IMR-90 (cell line): ENCODE data around the gene DGKQ. TPM values are rescaled to one million over a fixed set of nuclear protein-coding genes. Genes with fewer than 3 reads are reported as not detected.

Experiments used
- ATAC-seq: fragments of 200-7000 bp; cut with Tn5 transposase; 2 replicates; pipeline ENCODE4 v1.9.1; 2020; ENCODE audit warnings: low read depth, mild to moderate bottlenecking, moderate library complexity
- BruUV-seq: library from RNA; stranded (reverse); fragments of 400-500 nt; replicated peaks from 2 replicates; lab custom pipeline; 2021; lab: Mats Ljungman, UMichigan
- CTCF ChIA-PET: fragments of 300-600 bp; formaldehyde crosslinking; extraction: SDS; loops from one replicate; lab custom pipeline; 2021; ENCODE audit warnings: antibody characterized with exemption; lab: Yijun Ruan, JAX
- POLR2A ChIA-PET: fragments of 300-600 bp; sonication (Branson Sonifier 250); formaldehyde crosslinking; loops from one replicate; lab custom pipeline; 2022; ENCODE audit warnings: antibody characterized with exemption; ENCODE audit not compliant: unreplicated experiment; lab: Charles Lee
- DNase-seq: peaks from one replicate; pipeline ENCODE4 v3.0.0; 2013
- H2AFZ ChIP-seq: replicated peaks from 2 replicates; pipeline ENCODE3; 2013; ENCODE audit warnings: low read length, mild to moderate bottlenecking; ENCODE audit not compliant: poor library complexity
- H2AK5ac ChIP-seq: 2 replicates; pipeline ENCODE4 v1.6.1; 2013; ENCODE audit warnings: low read depth, low read length, inconsistent platforms
- H2AK9ac ChIP-seq: replicated peaks from 2 replicates; pipeline ENCODE3; 2013; ENCODE audit warnings: mild to moderate bottlenecking, low read depth, low read length, moderate library complexity; ENCODE audit not compliant: poor library complexity
- H2BK120ac ChIP-seq: 2 replicates; pipeline ENCODE4 v1.6.1; 2013; ENCODE audit warnings: low read depth, low read length, inconsistent platforms
- H2BK15ac ChIP-seq: 3 replicates; pipeline ENCODE4 v1.6.1; 2013; ENCODE audit warnings: low read depth, low read length, inconsistent platforms
- H2BK20ac ChIP-seq: 2 replicates; pipeline ENCODE4 v1.6.1; 2013; ENCODE audit warnings: low read depth, mild to moderate bottlenecking, inconsistent platforms, low read length, moderate library complexity
- H2BK5ac ChIP-seq: 2 replicates; pipeline ENCODE4 v1.6.1; 2013; ENCODE audit warnings: mild to moderate bottlenecking, low read depth, low read length, inconsistent platforms; ENCODE audit not compliant: poor library complexity, severe bottlenecking
- H3K14ac ChIP-seq: replicated peaks from 2 replicates; pipeline ENCODE4 v1.6.1; 2013; ENCODE audit warnings: low read depth, low read length, inconsistent platforms
- H3K18ac ChIP-seq: 2 replicates; pipeline ENCODE4 v1.6.1; 2013; ENCODE audit warnings: low read depth, low read length, control low read depth
- H3K23ac ChIP-seq: 2 replicates; pipeline ENCODE4 v1.6.1; 2013; ENCODE audit warnings: low read depth, low read length, inconsistent platforms
- H3K27ac ChIP-seq: 2 replicates; pipeline ENCODE4 v1.5.1; 2013; ENCODE audit warnings: mild to moderate bottlenecking, control low read depth, low read length; ENCODE audit not compliant: insufficient read depth
- H3K27me3 ChIP-seq: 2 replicates; pipeline ENCODE4 v1.6.1; 2013; ENCODE audit warnings: low read length; ENCODE audit not compliant: control insufficient read depth, insufficient read depth
- H3K36me3 ChIP-seq: 2 replicates; pipeline ENCODE4 v1.6.1; 2013; ENCODE audit warnings: low read length, mixed read lengths; ENCODE audit not compliant: control insufficient read depth, insufficient read depth
- H3K4ac ChIP-seq: 2 replicates; pipeline ENCODE4 v1.6.1; 2013; ENCODE audit warnings: low read depth, low read length, inconsistent platforms
- H3K4me1 ChIP-seq: 2 replicates; pipeline ENCODE4 v1.6.1; 2013; ENCODE audit warnings: low read length, mixed read lengths; ENCODE audit not compliant: control insufficient read depth, insufficient read depth
- H3K4me2 ChIP-seq: 2 replicates; pipeline ENCODE4 v1.6.1; 2013; ENCODE audit warnings: low read depth, mild to moderate bottlenecking, control low read depth, low read length, moderate library complexity
- H3K4me3 ChIP-seq: 2 replicates; pipeline ENCODE4 v1.5.1; 2013; ENCODE audit warnings: low read depth, mild to moderate bottlenecking, control low read depth, low read length, moderate library complexity; ENCODE audit not compliant: insufficient read depth
- H3K56ac ChIP-seq: 2 replicates; pipeline ENCODE4 v1.6.1; 2013; ENCODE audit warnings: low read length, inconsistent platforms; ENCODE audit not compliant: insufficient read depth; ENCODE audit errors: extremely low read depth
- H3K79me1 ChIP-seq, 2 experiments: 2 replicates each; pipeline ENCODE4 v1.6.1; 2013; ENCODE audit warnings: low read length in 2 of 2, inconsistent platforms in 1 of 2, low read depth in 1 of 2
- H3K9ac ChIP-seq: 2 replicates; pipeline ENCODE4 v1.6.1; 2013; ENCODE audit warnings: low read depth, low read length, control low read depth
- H3K9me1 ChIP-seq: 2 replicates; pipeline ENCODE4 v1.6.1; 2013; ENCODE audit warnings: low read length, inconsistent platforms; ENCODE audit not compliant: insufficient read depth
- H3K9me3 ChIP-seq: 2 replicates; pipeline ENCODE4 v1.6.1; 2013; ENCODE audit warnings: low read length; ENCODE audit not compliant: control insufficient read depth, insufficient read depth
- H4K20me1 ChIP-seq: 2 replicates; pipeline ENCODE4 v1.6.1; 2013; ENCODE audit warnings: low read length, inconsistent platforms; ENCODE audit not compliant: insufficient read depth
- H4K5ac ChIP-seq: 2 replicates; pipeline ENCODE4 v1.6.1; 2013; ENCODE audit warnings: mild to moderate bottlenecking, low read depth, low read length, control low read depth
- H4K8ac ChIP-seq, 2 experiments: 2 replicates each; pipeline ENCODE4 v1.6.1; 2013; ENCODE audit warnings: low read depth in 2 of 2, low read length in 2 of 2, control low read depth in 1 of 2, inconsistent platforms in 1 of 2
- H4K91ac ChIP-seq: 2 replicates; pipeline ENCODE4 v1.6.1; 2013; ENCODE audit warnings: low read depth, low read length, inconsistent platforms; ENCODE audit not compliant: insufficient read depth
- BHLHE40 ChIP-seq: fragments of 150-350 bp; IDR thresholded peaks from 2 replicates; pipeline ENCODE4 v1.6.1; 2016; ENCODE audit warnings: mild to moderate bottlenecking, low read depth, low read length
- RFX5 ChIP-seq: IDR thresholded peaks from 2 replicates; pipeline ENCODE4 v1.8.0; 2012; ENCODE audit warnings: low read depth, mild to moderate bottlenecking, low read length, moderate library complexity
- WGBS, 2 experiments: methylation state at CpG; one replicate each; pipeline versions ENCODE4 v1.1.5 to v1.1.7; 2013; ENCODE audit warnings: missing lambda C conversion rate in 2 of 2; ENCODE audit not compliant: insufficient read length in 1 of 2; ENCODE audit errors: extremely low coverage in 2 of 2; 5-methylcytosine and 5-hydroxymethylcytosine counted together
- dilution Hi-C: fragments of 300-500 bp; cut with HindIII; formaldehyde crosslinking; loops from one replicate; pipeline ENCODE4 v1.14.3; 2018; ENCODE audit warnings: low sequenced_read_pairs; ENCODE audit not compliant: unreplicated experiment
- in situ Hi-C: fragments of 300-500 bp; cut with MboI; formaldehyde crosslinking; loops from 3 replicates; pipeline ENCODE4 v1.14.3; 2019; ENCODE audit warnings: low sequenced_read_pairs, inconsistent platforms, mixed read lengths
- intact Hi-C: fragments of 100-400 bp; cut with micrococcal nuclease; formaldehyde crosslinking; loops from 2 replicates; pipeline ENCODE4 v1.10.0; 2022
- polyA plus RNA-seq, 3 experiments: library from polyadenylated mRNA; depleted of rRNA; stranded (reverse); fragments of >200 nt; gene quantifications; 2 replicates each; pipeline ENCODE4 v1.2.3, GENCODE V29; 2012; ENCODE audit warnings: low replicate concordance in 1 of 3
- total RNA-seq: library from RNA; depleted of rRNA; stranded (reverse); fragments of >200 nt; gene quantifications from 2 replicates; pipeline ENCODE4 v1.2.3, GENCODE V29; 2012

Gene DGKQ
- total and polyA plus RNA-seq, 2 of the 4 experiments (the other 2 are of a cell fraction), result 4.3 to 15.6 TPM

DNA sequence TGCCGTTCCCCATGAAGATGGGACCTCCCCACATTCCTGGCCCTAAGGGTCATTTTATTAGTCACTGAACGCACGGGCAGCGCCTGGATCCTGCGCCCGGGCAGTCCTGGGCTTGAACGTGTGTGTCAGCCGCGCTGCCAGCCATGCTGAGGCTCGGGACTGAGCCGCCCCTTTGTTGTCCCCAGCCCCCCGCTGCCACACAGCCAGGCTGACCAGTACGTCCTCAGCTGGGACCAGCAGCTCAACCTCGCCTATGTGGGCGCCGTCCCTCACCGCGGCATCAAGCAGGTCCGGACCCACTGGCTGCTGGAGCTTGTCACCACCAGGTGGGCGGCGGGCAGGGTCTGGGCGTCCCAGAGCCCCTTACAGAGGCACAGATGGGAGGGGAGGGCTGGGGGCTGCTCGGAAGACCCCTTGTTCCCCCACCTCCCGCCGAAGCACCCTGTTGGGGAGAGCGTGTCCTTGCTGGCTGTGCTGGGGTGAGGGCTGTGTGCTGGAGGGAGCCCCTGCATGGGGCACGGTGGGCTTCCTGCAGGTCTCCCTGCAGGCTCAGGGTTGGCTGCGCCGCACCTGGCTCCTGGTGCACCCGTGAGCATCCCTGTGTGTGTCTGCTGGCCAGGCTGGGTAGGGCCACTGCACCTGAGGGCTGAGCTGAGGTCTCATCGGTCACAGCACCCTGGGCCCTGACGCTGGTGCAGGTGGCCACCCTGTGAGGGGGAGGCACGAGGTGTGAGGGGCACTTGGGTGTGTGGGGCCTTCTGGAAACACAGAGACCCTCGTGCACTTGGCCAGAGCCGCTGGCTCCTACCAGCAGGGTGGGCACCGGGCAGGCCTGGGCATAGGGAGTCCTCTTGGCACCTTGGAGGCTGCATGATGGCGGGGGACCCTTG is 14.5 kb upstream of the DGKQ start:
- H4K8ac ChIP-seq, result no peak overlapping the region; a peak in 2 of 4 replicates
- no peak overlapping the region for H3K18ac ChIP-seq
- no peak overlapping the region for H3K14ac ChIP-seq
- intact Hi-C loops, result no loop called here
- no peak overlapping the region for H3K56ac ChIP-seq
- ATAC-seq (no peak), DNase-seq (peak; percentile 43)
- peaks cover 9% of the 10 kb centered on the region; the same call in 1 of the 2 replicates for H3K36me3 ChIP-seq
- no peaks in the 10 kb centered on the region; the same call in 1 of the 2 replicates for H3K9me1 ChIP-seq
- no peak overlapping the region for H3K23ac ChIP-seq
- peak overlapping the region; percentile 96 for H2AFZ ChIP-seq
- ChIA-PET CTCF (interaction anchor here (0.5 kb wide), 1 partner anchor 58 kb away, joined by 4 read pairs; no protein-coding TSS in a partner anchor), POLR2A (no interaction called here)
- no peak overlapping the region for H2BK20ac ChIP-seq
- H3K79me1 ChIP-seq, result peaks cover 5 to 38% of the 10 kb centered on the region in 2 experiments; a peak in 1 of 4 replicates
- in situ Hi-C loops, result no loop called here
- peak overlapping the region; percentile 95 for H3K4me2 ChIP-seq
- 63% methylated on average over 16 of the region's 37 CpGs; no CpG with 5 or more reads in 1 of the 2 experiments for WGBS, 2 experiments
- H2BK120ac ChIP-seq, result no peak overlapping the region
- no peaks in the 10 kb centered on the region for H3K27me3 ChIP-seq
- H2AK9ac ChIP-seq, result peak overlapping the region; percentile 67
- H2BK5ac ChIP-seq, result no peak overlapping the region
- H3K4me1 ChIP-seq, result peaks cover 10% of the 10 kb centered on the region; the same call in 1 of the 2 replicates
- peak overlapping the region; percentile 39; the same call in 1 of the 2 replicates for H2AK5ac ChIP-seq
- dilution Hi-C loops, result no loop called here
- H2BK15ac ChIP-seq, result no peak overlapping the region
- H3K27ac ChIP-seq, result no peak overlapping the region
- peak overlapping the region; percentile 29 for H3K4ac ChIP-seq
- no peaks in the 10 kb centered on the region; the same call in 1 of the 2 replicates for H4K20me1 ChIP-seq
- H4K5ac ChIP-seq, result no peak overlapping the region
- H3K4me3 ChIP-seq, result peak overlapping the region; percentile 93
- H3K9me3 ChIP-seq, result no peaks in the 10 kb centered on the region
- TF ChIP-seq RFX5 (no peak), BHLHE40 (peak; percentile 80)
- H4K91ac ChIP-seq, result no peak overlapping the region
- H3K9ac ChIP-seq, result peak overlapping the region; percentile 20; the same call in 1 of the 2 replicates
- no TSS peak for BruUV-seq
